Muscle layer of duodenum (tissue), 2 donors: Measurements from ENCODE around the gene SH3GL1.
A peak's percentile ranks its signal among the peaks of the same experiment; 100 is the strongest.

Source experiments
- H3K27ac ChIP-seq: one replicate; pipeline ENCODE4 v1.7.0; 2013; ENCODE audit warnings: mild to moderate bottlenecking, low read length
- H3K27me3 ChIP-seq: one replicate; pipeline ENCODE4 v1.7.0; 2013; ENCODE audit warnings: low read depth, mild to moderate bottlenecking, control low read depth, low read length
- H3K36me3 ChIP-seq, 2 donors: one replicate each; pipeline ENCODE4 v1.7.0; 2013; ENCODE audit warnings: low read length in 2 of 2, control low read depth in 1 of 2, mild to moderate bottlenecking in 1 of 2; ENCODE audit not compliant: insufficient read depth in 2 of 2, control insufficient read depth in 1 of 2
- H3K4me1 ChIP-seq, 2 donors: one replicate each; pipeline ENCODE4 v1.7.0; 2013; ENCODE audit warnings: low read length in 2 of 2, mild to moderate bottlenecking in 2 of 2, control low read depth in 1 of 2, moderate library complexity in 1 of 2; ENCODE audit not compliant: insufficient read depth in 2 of 2, control insufficient read depth in 1 of 2
- H3K4me3 ChIP-seq, 2 donors: one replicate each; pipeline ENCODE4 v1.7.0; 2013; ENCODE audit warnings: low read length in 2 of 2, low read depth in 1 of 2, mild to moderate bottlenecking in 1 of 2
- H3K9me3 ChIP-seq, 2 donors: one replicate each; pipeline ENCODE4 v1.7.0; 2013; ENCODE audit warnings: low read length in 2 of 2, control low read depth in 1 of 2, mild to moderate bottlenecking in 1 of 2; ENCODE audit not compliant: control insufficient read depth in 1 of 2
- donor health status: healthy.

Gene SH3GL1

DNA sequence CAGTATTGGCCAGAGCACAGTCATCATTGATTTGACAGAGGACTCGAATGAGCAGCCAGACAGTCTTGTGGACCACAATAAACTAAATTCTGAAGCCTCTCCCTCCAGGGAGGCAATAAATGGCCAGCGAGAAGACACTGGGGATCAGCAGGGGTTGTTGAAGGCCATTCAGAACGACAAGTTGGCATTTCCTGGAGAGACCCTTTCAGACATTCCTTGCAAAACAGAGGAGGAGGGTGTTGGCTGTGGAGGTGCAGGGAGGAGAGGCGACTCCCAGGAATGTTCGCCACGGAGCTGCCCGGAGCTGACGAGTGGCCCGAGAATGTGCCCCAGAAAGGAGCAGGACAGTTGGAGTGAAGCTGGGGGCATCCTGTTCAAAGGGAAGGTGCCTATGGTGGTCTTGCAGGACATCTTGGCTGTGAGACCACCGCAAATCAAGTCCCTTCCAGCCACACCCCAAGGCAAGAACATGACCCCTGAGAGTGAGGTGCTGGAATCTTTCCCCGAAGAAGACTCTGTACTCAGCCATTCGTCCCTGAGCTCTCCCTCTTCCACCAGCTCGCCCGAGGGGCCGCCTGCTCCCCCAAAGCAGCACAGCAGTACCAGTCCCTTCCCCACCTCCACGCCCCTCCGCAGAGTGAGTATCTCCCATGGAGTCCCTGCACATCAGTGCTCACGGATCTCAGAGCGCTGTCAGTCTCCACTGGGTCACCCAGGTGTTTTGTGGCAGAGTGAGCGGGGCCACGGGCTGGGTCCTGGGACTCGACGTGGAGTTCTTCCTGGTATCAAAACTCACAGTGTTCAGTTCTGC is 9.0 kb upstream of the SH3GL1 start:
- Histone ChIP-seq H3K4me1 (no peaks in the 10 kb centered on the region), H3K36me3 (peaks cover 10 to 17% of the 10 kb centered on the region in 2 donors), H3K4me3 (no peak overlapping the region), H3K27me3 (no peaks in the 10 kb centered on the region), H3K9me3 (no peaks in the 10 kb centered on the region), H3K27ac (no peak overlapping the region)

DNA sequence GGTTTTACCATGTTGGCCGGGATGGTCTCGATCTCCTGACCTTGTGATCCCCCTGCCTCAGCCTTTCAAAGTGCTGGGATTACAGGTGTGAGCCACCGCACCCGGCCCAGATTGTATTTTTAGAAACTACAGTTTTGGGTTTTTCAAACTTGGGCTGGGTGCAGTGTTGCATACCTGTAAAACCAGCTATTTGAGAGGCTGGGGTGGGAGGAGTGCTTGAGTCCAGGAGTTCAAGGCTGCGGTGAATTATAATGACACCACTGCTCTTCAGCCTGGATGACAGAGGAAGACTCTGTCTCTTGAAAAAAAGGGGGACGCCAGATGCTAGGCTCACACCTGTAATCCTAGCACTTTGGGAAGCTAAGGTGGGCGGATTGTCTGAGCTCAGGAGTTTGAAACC is 6.3 kb upstream of the SH3GL1 start:
- no peaks in the 10 kb centered on the region for H3K9me3 ChIP-seq
- no peak overlapping the region for H3K27ac ChIP-seq
- H3K27me3 ChIP-seq: no peaks in the 10 kb centered on the region
- H3K36me3 ChIP-seq: peaks cover 10 to 11% of the 10 kb centered on the region in 2 donors
- H3K4me1 ChIP-seq: peaks cover 6 to 9% of the 10 kb centered on the region in 2 donors
- H3K4me3 ChIP-seq: no peak overlapping the region

DNA sequence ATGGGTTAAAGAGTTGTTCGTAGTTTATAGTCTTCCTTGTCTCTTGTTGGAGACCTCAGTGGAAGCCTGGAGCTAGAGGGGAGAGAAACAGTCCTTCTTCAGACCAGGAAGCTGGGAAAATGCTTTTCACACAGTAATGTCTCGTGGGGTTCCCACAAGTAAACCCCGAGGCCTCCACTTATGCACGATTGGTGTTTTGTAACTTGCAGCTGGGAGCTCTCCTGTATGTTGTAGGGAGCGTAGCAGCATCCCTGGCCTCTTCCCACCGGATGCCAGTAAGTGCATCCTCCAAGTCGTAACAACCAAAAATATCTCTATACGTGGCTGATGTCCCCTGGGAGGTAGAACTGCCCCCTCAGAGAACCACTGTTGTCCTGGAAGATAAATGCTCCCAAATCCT is 5.6 kb upstream of the SH3GL1 start:
- H3K4me1 ChIP-seq: peaks cover 6 to 9% of the 10 kb centered on the region in 2 donors
- H3K9me3 ChIP-seq: no peaks in the 10 kb centered on the region
- no peak overlapping the region for H3K27ac ChIP-seq
- H3K36me3 ChIP-seq: peaks cover 10 to 11% of the 10 kb centered on the region in 2 donors
- no peak overlapping the region for H3K4me3 ChIP-seq
- no peaks in the 10 kb centered on the region for H3K27me3 ChIP-seq

DNA sequence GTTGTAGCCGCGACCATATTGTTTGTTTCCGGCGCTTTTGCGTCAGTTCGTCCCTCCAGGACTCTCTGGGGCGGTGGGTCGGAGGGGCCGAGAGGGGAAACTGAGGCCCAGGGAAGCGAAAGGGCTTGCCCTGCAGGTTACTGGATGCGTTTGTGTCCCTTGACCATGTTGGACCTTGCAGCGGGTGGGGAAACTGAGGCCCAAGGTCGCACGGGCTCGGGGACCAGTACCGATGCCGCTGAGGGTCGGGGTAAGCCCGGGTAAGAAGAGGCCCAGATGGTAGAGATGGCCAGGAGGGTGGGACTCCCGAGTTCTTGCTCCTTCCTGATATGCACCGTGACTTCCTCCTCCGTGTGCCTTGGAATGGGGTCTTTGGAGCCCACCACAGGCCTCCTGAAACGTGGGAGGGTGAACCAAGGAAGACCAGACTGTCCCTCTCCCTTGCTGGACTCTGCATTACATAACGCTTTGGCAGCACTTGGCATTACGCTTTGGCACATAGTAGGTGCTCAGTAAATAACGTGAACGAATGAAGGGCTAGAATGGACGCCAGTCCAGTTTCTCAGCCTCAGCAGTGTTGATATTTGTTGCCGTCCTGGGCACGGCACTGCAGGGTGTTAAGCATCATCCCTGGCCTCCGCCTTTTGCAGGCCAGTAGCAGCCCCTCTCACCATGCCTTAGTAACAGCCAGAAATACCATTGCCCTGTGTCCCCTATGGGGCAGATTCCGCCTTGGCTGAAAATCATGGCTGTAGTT is 2.8 kb upstream of the SH3GL1 start:
- Histone ChIP-seq H3K36me3 (no peaks in the 10 kb centered on the region), H3K4me1 (peaks cover 6 to 21% of the 10 kb centered on the region in 2 donors), H3K4me3 (peak overlapping the region; percentile 81 to 85), H3K9me3 (no peaks in the 10 kb centered on the region), H3K27me3 (no peaks in the 10 kb centered on the region), H3K27ac (no peak overlapping the region)

DNA sequence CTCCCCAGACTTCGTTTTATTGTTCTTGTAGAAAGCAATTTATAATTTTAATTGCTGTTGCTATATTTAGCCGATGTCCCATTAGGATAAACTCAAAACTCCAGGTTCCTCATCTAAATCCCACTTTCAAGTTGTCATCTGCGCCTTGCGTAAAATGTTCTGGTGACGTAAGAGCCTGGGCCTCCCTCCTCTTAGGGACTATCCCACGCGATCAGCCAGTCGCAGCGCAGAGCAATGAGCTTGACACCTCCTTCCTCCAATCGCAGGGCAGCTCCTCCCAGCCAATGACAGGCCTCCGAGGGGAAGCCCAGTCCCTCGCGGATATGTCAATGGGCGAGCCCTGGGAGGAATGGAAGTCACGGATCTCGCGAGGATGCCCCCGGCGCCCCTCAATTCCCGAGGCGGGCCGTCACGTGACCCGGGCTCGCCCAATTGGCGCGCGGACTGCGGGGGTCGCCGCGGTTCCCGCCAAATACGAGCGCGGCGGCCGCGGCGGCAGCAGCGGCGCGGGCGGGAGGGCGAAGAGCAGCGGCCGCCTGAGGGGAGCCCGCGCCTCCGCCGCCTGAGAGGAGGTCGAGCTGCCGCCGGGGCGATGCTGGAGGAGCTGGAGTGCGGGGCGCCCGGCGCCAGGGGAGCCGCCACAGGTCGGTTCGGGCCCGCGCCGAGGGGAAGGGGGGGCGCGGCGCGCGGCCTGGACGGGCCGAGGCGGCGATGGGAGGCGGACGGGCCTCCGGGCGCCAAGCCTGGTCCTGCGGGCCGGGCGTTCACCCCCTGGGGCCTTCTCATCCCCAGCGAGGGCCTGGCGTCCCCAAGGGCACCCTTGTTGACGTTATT is 2.0 kb upstream of the SH3GL1 start, which contains the start of gene CHAF1A:
CHAF1A (plus strand) TSS at position 470 of the 834 bp plus-strand sequence; CDS start at position 593, 123 bp downstream.
- Histone ChIP-seq H3K36me3 (no peaks in the 10 kb centered on the region), H3K4me1 (peaks cover 6 to 29% of the 10 kb centered on the region in 2 donors), H3K4me3 (peak within 1 kb of the TSS; percentile 81 to 85), H3K27ac (peak within 1 kb of the TSS; percentile 98), H3K27me3 (no peaks in the 10 kb centered on the region), H3K9me3 (no peaks in the 10 kb centered on the region)

GRCh38 chr19:4401769-4402170 is 1.4 kb upstream of the SH3GL1 start:
- Histone ChIP-seq H3K27me3 (no peaks in the 10 kb centered on the region), H3K9me3 (no peaks in the 10 kb centered on the region), H3K36me3 (no peaks in the 10 kb centered on the region), H3K4me3 (peak overlapping the region; percentile 67 to 85), H3K27ac (peak overlapping the region; percentile 98), H3K4me1 (peaks cover 6 to 33% of the 10 kb centered on the region in 2 donors)

- peaks cover 6 to 36% of the 10 kb centered on the region in 2 donors for H3K4me1 ChIP-seq
- no peaks in the 10 kb centered on the region for H3K9me3 ChIP-seq
- peak overlapping the region; percentile 84 to 90 for H3K4me3 ChIP-seq
- peaks cover 0 to 6% of the 10 kb centered on the region in 2 donors for H3K36me3 ChIP-seq
- no peaks in the 10 kb centered on the region for H3K27me3 ChIP-seq
- H3K27ac ChIP-seq: peak overlapping the region; percentile 77
These were observed 574 bp downstream of the SH3GL1 start for GRCh38 chr19:4399812-4400134.

GRCh38 chr19:4396949-4397783 is 3.2 kb downstream of the SH3GL1 start:
- Histone ChIP-seq H3K4me1 (peaks cover 0 to 40% of the 10 kb centered on the region in 2 donors), H3K36me3 (peaks cover 0 to 6% of the 10 kb centered on the region in 2 donors), H3K27me3 (no peaks in the 10 kb centered on the region), H3K9me3 (no peaks in the 10 kb centered on the region), H3K4me3 (no peak overlapping the region), H3K27ac (no peak overlapping the region)

DNA sequence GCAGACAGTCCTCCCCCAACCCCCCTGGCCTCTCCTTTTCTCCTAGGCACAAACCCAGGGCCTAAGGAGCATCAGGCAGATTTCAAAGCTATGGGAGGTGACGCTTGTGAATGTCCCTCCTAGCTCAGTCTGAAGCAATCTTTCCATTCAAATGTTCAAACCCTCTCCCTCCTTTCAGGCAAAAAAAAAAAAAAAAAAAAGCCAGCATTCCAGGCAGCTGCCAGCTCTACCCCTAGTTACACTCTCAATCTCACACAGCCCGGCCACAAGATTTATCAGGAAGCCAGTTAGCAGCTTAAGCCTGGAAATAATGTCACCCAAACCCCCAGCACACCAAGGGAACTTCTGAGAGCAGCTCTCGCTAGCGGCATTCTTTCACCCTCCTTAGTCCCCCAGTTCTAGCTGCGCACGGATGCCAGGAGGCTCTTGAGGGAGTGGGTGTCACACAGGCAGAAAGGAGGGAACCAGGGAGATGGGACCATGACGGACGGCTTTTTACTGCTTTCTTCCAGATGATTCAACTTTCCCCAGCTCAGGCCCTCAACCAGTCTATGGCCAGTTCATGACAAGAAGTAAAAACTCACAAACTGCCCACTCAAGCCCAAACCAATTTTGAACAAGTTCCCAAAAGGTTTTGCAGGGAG is 6.3 kb downstream of the SH3GL1 start:
- no peak overlapping the region for H3K4me3 ChIP-seq
- H3K4me1 ChIP-seq: peaks cover 23 to 67% of the 10 kb centered on the region in 2 donors
- H3K27me3 ChIP-seq: no peaks in the 10 kb centered on the region
- no peaks in the 10 kb centered on the region for H3K9me3 ChIP-seq
- peaks cover 0 to 6% of the 10 kb centered on the region in 2 donors for H3K36me3 ChIP-seq
- peak overlapping the region; percentile 45 for H3K27ac ChIP-seq
